Stomach (tissue), 4 donors: ENCODE results near the gene THSD1.

Source experiments
- EP300 ChIP-seq: sonication (generic); formaldehyde crosslinking; IDR thresholded peaks from one replicate; pipeline ENCODE4 v1.6.1; 2017; ENCODE audit warnings: antibody characterized with exemption
- TF ChIP-seq, protein P1 (sequence below), 7 experiments: fragments of 450-650 bp in 4 of 7; fragments of 200-600 bp in 3 of 7; sonication (generic) in 3 of 7; IDR thresholded peaks; one replicate each; pipeline ENCODE4 v1.5.1; 2016 to 2019; ENCODE audit warnings: antibody characterized with exemption in 7 of 7, control low read depth in 2 of 7, mild to moderate bottlenecking in 1 of 7

DNA sequence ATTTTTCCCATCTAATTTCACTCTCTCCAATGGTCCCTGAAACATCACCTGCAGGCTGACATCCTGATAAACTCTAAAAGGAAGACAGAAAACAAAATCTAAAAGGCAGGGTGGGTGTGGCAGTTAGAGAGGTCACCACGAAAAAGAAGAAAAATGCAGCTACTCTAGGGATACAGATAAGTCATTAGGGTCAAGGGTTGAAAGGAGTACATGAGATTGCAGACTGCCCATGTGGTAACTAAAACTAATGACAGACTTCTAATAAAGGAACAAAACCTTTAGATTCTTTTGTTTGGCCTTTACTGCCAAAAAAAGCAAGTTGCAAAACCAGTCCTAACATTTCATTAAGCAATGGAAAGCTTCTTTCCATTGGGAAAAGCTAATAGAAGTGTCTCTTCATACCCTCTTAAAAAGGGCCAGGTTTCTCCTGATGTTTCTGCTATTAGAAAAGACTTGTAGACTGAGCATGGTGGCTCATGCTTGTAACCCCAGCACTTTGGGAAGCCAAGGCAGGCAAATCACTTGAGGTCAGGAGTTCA is 31.0 kb downstream of the THSD1 start:
- TF ChIP-seq, protein P1, sequence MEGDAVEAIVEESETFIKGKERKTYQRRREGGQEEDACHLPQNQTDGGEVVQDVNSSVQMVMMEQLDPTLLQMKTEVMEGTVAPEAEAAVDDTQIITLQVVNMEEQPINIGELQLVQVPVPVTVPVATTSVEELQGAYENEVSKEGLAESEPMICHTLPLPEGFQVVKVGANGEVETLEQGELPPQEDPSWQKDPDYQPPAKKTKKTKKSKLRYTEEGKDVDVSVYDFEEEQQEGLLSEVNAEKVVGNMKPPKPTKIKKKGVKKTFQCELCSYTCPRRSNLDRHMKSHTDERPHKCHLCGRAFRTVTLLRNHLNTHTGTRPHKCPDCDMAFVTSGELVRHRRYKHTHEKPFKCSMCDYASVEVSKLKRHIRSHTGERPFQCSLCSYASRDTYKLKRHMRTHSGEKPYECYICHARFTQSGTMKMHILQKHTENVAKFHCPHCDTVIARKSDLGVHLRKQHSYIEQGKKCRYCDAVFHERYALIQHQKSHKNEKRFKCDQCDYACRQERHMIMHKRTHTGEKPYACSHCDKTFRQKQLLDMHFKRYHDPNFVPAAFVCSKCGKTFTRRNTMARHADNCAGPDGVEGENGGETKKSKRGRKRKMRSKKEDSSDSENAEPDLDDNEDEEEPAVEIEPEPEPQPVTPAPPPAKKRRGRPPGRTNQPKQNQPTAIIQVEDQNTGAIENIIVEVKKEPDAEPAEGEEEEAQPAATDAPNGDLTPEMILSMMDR (IDR thresholded peaks at IDR 0.05), result no peak
- TF ChIP-seq EP300, result no peak
